ENCODE results near the gene GGNBP2.

Gene GGNBP2

DNA sequence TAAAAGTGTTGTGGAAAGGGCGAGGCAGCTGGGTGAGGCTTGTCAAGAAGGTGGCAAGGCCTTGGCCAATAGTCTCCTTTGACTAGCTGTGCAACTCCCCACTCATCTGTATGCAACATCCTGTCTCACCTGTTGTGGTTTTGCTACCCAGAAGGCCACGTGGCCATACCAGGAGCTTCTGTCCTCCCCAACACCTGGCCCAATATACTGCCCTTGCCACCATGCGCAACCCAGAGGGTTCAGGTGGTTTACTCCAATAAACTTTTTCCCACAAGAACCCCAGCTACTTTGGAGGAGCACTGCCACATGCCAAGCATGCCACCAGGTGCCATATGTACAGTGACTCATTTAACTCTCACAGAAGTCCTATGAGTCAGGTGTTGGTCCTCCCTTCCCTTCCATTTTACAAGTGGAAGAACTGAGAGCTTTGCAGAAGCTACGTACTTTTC, 20.3 kb upstream of the GGNBP2 start:
- no peak for DNase-seq

DNA sequence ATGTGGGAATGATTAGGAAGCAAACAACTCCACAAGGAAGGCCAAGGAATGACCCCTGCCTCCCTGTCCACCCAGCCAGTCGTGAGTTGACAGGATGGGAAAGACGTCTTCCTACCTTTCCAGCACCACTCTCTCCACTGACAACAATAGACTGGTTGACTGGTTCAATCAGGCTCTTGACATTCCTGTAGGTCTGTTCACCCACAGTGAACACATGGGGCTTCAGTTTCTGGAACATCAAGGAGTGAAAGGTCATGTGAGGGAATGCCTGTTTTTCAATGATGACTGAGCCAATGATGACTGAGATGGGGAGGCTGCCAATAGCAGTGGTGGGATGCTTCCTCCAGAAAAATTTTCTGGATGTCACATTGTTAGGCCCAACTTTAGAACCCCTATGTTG, 19.6 kb upstream of the GGNBP2 start:
- DNase-seq = no peak

DNA sequence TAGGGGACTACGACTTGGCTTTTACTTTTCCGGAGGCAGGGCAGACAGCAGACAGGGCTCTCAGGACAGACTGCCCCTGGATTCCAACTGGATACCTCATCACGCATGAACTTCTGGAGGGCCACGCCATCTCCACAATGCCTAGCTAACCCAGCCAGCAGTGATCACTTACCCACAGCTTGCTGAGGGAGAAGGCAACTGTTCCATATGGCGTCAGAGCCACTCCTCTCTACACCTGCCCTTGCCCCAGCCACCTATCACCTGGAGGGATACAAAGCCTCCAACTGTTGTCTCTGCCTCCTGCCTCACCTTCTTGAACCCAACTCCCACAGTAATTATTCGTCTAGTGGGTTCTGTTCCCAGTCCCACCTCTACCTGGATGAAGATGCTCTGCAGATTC, 18.8 kb upstream of the GGNBP2 start:
- DNase-seq = no peak

DNA sequence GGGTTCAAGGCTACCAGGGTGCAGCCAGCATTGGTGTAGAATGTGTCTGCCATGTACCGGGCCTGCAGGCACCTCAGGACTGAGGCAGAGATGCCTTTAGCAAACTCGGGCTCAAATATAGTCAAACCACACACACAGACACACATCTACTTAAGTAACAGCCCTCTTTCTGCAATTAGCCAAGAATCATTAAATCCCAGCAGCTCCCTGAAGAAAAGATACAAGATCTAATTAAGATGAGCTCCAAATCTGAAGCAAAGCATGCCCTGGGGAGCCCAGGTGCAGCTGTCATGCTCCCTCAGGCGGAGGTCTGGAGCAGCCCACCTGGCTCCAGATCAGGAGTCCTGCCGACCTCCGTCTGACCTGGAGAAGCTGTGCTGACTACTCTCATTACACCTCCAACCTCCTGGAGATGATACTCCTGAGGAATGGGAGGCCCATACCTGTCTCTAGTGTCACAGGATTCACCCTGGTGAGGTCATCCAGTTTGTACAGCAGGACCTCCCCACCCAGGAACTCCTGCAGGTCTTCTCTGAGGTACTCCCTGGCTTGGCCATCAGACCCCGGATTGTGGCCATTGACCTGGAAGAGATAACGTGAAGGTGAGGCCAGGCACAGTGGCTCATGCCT, 17.0 kb upstream of the GGNBP2 start:
- DNase-seq = no peak

DNA sequence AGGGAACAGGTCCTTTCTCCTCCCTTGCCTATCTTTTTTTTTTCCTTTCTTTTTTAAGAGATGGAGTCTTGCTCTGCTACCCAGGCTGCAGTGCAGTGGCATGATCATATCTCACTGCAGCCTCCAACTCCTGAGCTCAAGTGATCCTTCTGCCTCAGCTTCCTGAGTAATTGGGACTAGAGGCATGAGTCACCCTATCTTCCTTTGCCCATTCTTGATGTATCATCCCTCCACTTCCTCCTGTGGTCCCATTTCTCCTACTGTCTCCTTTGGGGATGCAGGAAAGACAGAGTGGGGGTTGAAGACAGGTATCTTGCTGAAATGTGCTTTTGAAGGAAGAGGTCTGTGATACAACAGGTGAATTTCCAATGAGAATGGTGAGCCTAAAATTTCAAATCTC, 15.6 kb upstream of the GGNBP2 start:
- DNase-seq = no peak

DNA sequence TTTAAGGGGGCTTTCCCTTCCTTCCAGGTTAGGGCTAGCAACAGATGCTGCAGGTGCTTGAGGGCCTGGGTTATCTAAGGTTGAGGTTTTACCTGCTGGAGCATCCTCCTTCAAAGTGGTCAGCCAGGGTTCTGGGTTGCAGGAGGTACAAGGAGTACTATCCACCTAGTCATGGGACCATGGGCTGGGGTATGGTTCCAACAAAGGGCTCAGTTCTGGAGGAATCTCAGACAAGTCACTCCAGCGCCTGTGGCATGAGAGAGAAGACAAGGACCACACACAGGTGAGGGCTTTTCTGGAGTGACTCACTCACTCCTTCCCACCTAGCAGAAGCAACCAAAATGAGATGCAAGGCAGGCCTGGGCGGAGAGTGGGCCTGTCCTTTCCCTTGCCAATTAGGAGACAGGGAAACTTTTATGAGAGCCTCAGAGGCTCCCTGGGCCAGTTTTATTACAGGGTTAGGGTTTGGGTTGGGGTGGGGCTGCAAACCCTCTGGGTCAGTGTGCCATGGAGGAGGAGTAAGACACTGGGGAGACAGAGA, 12.2 kb upstream of the GGNBP2 start:
- no peak for DNase-seq

DNA sequence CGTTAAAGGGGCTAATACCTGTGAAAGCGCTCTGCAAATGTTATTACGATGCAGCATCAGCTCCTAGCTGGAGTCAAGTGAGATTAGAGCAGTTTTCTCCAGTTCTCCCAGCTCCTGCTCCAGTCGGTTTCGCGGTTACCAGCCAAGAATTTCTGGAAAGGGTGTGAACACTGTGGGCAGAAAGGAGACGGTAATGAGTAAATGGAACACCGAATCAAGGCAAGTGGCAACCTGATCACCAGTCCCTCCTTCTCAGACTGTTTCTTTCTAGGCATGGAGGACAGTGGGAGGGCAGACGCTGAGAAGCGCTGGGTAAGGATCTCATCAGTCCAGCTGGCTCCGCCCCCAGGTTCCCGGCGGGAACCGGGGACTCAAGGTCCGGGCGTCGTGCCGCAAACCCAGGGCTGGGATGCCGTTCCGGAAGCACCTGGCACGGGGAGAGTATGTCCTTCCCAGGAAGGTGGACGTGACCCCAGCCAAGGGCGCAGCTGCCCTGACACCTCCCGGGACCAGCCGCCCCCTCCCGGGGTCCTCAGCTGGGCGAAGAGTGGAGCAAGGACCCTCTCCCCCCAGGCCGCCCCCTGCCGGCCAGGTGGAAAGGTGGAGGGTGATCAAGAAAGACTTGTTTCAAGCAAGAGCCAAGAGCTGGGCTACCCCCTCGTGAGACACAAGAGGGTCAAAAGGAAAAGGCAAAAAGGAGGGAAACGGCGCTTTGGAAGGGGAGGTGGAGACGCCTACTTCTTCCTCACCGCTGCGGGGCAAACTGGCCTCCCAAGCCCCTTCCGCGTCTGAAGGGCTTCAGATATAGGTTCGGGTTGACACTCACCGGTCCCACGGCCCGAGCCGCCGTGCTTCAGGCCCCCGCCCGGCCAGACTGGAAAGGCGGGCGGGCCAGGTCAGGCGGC, 10.5 kb upstream of the GGNBP2 start:
- DNase-seq = peak; percentile 51 to 53

DNA sequence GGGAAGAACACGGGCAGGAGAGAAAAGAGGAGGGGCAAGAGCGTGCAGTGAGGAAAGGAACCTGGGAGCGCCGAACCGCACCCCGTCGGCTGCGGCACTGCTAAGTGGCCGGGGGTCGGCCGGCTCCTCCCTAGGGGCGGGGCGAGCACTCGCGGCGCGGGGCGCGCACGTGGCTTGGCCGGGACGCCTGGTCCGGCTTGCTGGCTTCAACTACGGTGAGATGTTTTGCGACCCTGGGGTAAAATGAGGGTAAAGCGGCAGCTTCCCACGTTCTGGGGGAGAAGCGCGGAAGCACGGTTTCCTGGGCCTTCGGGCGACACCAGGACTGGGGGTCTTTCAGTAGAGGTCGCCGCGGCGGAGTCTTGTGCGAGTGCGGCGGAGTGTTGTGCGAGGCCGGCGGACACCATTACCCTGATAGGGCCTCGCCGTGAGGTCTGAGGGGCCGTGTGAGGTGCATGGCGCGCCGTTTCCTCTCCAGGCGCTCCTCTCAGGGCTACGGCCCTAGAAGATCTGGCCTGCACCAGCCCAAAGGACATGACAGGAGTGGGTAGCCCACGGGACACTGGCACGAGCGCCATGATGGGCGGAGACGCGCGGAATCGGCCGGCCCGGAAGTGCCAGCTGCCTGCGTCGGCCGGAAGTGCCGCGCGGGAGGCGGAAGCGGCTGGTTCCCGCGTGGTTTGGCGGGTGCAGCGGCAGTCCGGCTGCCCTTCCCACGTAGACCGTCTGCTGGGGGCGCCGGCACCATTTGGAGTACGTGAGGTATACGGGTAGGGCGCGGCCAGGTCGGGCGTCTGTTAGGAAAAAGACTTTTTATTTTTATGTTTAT, 9.7 kb upstream of the GGNBP2 start, which contains the start of the genes MYO19 and PIGW:
TSS of gene MYO19 (minus strand) at position 29 of the 829 bp plus-strand sequence. CDS start 2,330 bp downstream, outside the sequence.
TSS of gene PIGW (plus strand) at position 148 of the 829 bp plus-strand sequence. CDS start 2,115 bp downstream, outside the sequence.
- DNase-seq = peak; percentile 83 to 88

DNA sequence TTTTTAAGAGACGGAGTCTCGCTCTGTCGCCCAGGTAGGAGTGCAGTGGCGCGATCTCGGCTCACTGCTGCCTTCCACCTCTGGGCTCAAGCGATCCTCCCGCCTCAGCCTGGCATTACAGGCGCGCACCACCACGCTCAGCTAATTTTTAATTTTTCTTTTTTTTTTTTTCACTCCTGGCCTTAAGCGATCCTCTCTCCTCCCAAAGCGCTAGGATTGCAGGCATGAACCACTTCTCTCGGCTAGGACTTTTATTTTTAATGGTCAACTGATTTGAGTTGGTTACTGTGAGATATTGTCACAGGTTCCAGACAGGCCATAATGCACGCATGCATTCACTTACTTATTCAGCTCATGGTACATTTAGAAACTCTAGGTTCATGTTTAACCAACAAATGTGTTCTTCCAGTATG, 9.0 kb upstream of the GGNBP2 start:
- no peak for DNase-seq

DNA sequence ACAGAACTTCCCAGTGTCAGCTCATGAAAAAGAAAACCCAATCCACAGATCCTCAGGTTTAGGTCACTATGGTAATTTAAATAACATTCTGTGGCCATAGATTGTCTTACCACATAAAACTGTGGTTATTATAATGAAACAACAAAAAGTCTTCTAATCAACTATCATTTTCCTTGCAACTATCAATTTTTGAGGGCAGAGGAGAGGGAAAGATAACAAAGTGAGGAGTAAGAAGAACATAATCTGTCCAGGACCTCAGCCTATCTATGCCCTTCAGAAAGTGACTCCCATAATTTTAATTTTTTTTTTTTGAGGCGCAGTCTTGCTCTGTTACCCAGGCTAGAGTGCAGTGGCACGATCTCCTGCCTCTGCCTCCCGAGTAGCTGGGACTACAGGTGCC, 4.0 kb upstream of the GGNBP2 start:
- no peak for DNase-seq

DNA sequence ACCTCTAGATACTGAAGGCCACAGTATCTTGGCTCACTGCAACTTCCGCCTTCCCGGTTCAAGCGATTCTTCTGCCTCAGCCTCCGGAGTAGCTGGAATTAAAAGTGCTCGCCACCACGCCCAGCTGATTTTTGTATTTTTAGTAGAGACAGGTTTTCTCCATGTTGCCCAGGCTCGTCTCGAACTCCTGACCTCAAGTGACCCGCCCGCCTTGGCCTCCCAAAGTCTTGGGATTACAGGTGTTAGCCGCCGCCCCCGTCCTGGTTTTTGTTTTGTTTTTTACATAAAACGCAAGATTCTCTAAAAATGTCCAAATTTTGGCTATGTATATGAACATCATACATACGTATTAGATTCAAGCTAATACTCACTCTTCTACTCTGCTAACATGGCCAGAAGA, 2.0 kb upstream of the GGNBP2 start:
- DNase-seq = no peak

DNA sequence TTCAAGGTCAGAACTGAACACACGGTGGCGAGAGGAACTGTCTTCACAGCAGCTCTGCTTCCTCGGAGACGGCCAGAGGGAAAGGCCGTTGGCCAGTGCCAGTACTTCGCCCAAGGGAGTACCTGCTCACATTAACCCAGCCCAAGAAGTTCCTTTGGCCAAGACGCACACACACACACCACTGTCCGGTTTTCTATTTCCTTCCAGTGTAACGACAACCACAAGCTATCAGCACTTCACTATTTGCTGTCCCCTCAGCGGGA, 744 bp upstream of the GGNBP2 start:
- no peak for DNase-seq

DNA sequence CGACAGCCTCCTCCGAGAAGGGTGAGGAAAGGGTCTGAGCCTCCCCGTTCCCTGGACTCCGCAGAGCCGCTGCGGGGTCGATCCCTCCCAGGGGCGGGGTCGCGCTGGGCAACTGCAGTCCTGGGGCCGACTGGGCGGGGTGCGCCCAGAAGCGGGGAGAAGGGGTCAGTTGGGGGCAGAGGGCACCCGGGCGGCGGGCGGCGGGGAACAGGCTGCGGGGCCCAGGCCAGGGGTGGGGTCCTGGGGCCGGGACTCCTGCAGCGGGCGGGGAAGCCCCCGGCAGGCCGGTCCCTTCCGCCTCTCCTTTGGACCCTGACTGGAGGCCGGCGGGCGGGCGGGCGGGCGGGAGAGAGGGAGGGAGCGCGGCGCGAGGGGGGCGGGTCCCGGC, 352 bp downstream of the GGNBP2 start:
- no peak for DNase-seq

DNA sequence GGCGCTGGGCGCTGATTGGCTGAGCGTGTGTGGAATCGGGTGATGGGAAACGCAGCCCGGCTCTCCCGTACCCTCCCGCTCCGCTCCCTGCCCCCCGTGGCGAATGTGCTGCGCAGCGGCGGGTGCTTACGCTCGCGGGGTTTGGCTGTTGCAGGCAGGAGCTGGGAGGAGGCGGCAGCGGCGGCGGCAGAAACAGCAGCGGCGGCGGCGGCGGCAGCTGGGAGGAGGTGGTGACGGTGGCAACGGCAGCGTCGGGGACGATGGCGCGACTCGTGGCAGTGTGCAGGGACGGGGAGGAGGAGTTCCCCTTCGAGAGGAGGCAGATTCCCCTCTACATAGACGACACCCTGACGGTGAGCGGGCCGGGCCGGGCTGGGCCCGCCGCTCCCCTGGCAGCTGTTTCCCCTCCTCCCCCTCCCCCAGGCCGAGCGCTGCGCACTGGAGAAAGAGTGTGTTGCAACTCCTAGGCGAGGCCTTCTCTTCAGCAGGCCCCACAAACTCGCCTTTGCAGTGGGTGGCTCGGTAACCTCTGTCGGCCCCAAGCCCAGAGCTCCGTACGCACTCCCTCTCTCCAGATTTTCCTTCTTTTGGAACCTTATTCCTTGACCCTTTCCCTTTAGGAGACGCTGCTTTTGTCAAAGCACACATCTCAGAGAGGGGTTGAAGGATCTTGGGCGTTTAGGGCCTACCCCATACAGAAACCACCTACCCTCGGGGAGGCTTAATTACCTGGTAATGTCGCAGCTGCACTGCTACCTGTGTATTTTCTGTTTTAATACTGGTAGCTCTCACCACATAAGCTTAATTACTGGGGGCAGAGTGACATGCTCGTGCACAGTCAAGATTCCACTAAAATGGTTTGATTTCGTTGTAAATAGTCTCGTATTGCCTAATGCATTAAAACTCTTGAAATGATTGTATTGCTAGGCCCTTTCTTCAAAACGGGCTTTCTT, 1.0 kb downstream of the GGNBP2 start:
- DNase-seq = peak; percentile 94 to 95

DNA sequence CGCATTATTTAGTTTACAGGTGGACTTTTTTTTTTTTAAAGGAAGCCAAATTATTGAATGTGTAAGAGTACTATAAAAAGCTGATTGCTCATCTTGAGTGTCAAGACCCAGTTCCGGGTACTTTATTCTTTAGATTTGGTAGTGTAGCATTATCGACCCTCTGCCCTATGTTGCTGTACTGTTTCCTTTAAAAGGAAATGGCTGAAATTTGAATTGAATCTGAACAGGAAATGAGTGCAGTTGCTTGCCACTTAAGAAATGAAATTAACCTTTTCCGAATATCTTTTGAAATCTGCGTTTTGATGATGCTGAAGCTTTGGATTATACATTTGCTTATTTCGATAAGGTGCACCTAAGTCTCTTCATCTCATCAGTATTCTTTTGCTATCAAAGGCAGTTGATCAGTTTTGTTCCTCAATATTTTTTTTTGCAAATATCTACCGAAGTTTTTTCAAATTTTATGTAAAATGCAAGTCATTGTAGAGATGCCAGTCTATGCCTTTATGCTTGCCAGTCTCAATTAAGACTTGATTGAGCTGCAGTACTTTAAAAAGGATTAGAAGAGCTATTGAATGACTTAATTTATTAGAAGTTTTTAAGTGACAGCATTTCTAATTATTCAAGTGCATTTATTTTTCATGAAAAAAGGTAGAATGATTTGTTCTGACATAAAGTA, 1.8 kb downstream of the GGNBP2 start:
- DNase-seq = no peak

DNA sequence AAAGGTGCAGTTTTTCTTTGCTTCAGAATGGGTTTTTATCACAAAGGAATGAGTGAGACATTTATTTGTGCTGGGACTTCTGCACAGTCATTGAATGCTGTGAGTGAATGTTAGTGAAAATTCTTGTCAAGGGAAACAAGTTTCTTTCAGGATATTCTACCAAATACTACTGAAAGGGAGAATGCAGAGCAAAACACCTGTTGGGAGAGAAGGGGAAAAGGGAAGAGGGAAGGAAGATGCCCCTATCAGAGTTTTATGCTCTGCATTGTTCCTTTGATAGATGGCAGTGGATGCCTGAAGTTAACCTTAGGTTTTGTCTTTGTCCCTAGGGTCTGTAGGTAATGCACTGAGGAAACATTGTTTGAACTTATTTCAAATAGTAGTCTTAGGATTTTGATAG, 3.1 kb downstream of the GGNBP2 start:
- no peak for DNase-seq

DNA sequence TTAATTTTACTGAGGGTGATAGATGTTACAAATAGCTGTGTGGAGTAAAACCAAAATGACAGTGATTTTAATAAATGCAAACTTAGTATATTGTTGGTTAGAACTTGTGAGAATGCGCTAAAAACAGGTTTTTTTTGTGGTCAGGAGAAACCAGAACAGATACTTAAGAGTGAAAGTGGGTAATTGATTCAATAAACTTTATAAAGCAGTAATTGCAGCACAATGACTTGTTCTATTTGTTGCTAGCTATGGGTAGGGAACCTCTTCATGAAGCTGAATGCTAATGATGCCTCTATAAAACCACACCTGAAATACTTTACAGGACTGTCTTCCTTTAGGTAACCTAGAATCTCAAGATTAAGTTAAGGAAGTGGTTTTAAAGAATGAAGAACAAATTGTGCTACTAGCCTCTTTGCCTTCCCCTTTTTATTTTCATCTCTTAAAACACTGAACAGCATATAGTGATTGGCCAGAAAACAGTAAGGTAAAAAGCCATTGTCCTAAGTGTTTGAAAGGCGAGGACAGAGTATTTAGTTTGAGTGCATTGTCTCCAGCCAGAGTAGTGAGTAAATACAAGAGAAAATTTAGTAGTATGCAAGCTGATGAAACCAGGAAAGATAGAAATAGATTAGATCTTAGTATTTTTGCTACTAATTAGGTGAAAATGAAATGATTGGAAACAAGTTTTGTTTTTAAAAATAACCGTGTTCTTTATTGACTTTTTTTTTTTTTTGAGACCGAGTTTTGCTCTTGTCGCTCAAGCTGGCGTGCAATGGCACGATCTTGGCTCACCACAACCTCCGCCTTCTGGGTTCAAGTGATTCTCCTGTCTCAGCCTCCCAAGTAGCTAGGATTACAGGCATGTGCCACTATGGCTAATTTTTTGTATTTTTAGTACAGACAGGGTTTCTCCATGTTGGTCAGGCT, 6.0 kb downstream of the GGNBP2 start:
- DNase-seq = no peak

DNA sequence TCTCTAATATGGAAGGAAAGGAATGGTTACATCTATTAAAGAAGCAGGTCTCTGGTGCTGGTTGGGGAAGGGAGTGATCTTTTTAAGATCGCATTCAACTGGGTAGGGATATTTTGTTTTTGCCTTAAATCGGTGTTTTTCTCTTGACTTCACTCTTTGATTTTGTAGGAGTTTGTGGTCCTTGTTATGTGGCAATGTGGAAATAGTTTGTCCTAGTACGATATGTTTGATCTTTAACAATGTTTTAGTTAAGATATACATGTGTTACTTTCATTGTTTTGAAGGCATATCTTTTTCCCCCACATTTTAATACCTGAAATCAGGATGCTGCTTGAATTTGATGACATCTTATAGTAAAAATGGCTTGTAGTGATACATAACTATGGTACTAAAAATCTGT, 8.7 kb downstream of the GGNBP2 start:
- DNase-seq = no peak

DNA sequence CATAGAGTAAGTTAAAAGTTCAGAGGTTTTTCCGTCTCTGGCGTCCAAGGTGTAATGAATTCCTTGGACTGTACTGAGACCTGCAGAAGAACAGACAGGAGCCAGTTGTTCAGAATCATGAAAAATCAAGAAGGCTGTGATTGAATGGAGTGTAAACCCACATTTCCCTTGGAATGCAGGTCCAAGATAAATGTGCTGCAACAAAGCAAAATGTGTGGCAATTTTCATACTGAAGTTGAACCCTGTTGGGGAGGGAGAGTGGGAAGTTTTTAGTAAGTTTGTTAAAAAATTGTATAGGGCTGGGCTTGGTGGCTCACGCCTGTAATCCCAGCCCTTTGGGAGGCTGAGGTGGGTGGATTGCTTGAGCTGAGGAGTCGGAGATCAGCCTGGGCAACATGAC, 21.4 kb downstream of the GGNBP2 start:
- no peak for DNase-seq

DNA sequence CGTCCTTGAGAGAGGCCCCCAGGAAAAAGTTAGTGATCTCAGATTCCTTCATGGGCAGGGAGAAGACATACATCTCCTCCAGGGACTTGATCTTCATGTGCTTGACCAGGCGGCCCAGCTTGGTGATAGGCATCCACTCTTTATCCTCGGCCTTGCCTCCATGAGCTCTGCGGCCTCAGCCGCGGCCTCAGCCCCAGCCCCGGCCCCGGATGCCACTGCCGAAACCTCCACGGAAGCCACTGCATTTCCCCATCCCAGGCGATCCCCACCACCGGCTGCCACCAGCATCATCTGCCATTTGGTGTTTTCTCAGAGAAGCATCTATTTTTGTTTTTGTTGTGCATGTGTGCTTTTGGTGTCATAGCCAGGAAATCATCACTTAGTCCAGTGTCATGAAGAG, 30.3 kb downstream of the GGNBP2 start:
- no peak for DNase-seq

Measured in activated CD4-positive, alpha-beta T cell treated with anti-CD3 and anti-CD28 coated beads for 4 hours (primary cell).